Keratinocyte (primary cell): ENCODE measurements around the gene CA9.
"Not testable (repeated sequence)": the region's sequence is repeated elsewhere in the genome, so short reads cannot be mapped to it uniquely, and the experiment has no call there.

Experiments used
- CTCF ChIP-seq, 3 experiments: IDR thresholded peaks in 1 of 3; conservative IDR thresholded peaks in 1 of 3; optimal IDR thresholded peaks in 1 of 3; 2 replicates in 2 of 3; 3 replicates in 1 of 3; pipeline versions ENCODE3 to v1.5.1; 2011; ENCODE audit warnings: low read length in 3 of 3, mild to moderate bottlenecking in 3 of 3, moderate library complexity in 2 of 3, control low read depth in 1 of 3, inconsistent platforms in 1 of 3; ENCODE audit not compliant: insufficient read depth in 2 of 3; ENCODE audit errors: extremely low read depth in 1 of 3
- EZH2 ChIP-seq: IDR thresholded peaks from one replicate; pipeline ENCODE4 v1.6.1; 2012; ENCODE audit warnings: inconsistent platforms, mild to moderate bottlenecking, low read length, moderate library complexity

- not testable (repeated sequence) for TF ChIP-seq CTCF (optimal IDR thresholded peaks at IDR 0.05 in 1 of 3, IDR thresholded peaks at IDR 0.05 in 1 of 3, conservative IDR thresholded peaks at IDR 0.05 in 1 of 3; ENCODE audit: extremely low read depth in 1 of 3, insufficient read depth in 2 of 3, low read length in 3 of 3); EZH2
Measured at GRCh38 chr9:35645736-35646135, 28.0 kb upstream of the CA9 start.
